Measurements from ENCODE around the gene ZSCAN12.
"Not testable (repeated sequence)": the region's sequence is repeated elsewhere in the genome, so short reads cannot be mapped to it uniquely, and the experiment has no call there.

Gene ZSCAN12

GRCh38 chr6:28399350-28400121, at the start of gene ZSCAN12:
Gene ZSCAN12 (minus strand): TSS chr6:28399747. CDS start chr6:28398405, 1,342 bp downstream.
- H3K4me3 ChIP-seq: no peak within 1 kb of the TSS
- no peaks in the 10 kb centered on the region for H3K36me3 ChIP-seq (replicated peaks)
- no peaks in the 10 kb centered on the region for H3K27me3 ChIP-seq (ENCODE audit: low read depth)
- in situ Hi-C loops (cut with MboI; ENCODE audit: low sequenced_read_pairs): no loop called here
- no peaks in the 10 kb centered on the region for H3K4me1 ChIP-seq
- DNase-seq (ENCODE audit: low spot score in 2 of 2): no peak
- no peaks in the 10 kb centered on the region for H3K9me3 ChIP-seq

- H3K9me3 ChIP-seq: no peaks in the 10 kb centered on the region
- H3K36me3 ChIP-seq (replicated peaks): no peaks in the 10 kb centered on the region; the same call in 1 of the 2 replicates
- H3K27me3 ChIP-seq (ENCODE audit: low read depth): peaks cover 3% of the 10 kb centered on the region; the same call in 1 of the 2 replicates
- no peak for DNase-seq (ENCODE audit: low spot score in 2 of 2)
- in situ Hi-C loops (cut with MboI; ENCODE audit: low sequenced_read_pairs): no loop called here
- no peak overlapping the region for H3K4me3 ChIP-seq
- peaks cover 10% of the 10 kb centered on the region for H3K4me1 ChIP-seq
Observed at GRCh38 chr6:28449056-28449455, 49.5 kb upstream of the ZSCAN12 start.

DNA sequence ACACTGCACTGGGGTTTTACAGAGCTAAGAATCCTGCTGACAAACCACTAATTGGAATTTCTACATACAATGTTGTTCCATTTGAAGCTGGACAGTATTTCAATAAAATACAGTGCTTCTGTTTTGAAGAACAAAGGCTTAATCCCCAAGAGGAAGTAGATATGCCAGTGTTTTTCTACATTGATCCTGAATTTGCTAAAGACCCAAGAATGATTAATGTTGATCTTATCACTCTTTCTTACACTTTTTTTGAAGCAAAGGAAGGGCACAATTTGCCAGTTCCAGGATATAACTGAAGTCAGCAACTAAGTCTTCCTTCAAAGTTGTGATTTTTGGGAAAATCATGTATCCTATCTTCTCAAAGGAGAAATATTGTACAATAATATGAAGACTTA, 48.0 kb upstream of the ZSCAN12 start:
- H3K27me3 ChIP-seq (ENCODE audit: low read depth); H3K36me3 ChIP-seq (replicated peaks); DNase-seq (ENCODE audit: low spot score in 2 of 2); in situ Hi-C loops (cut with MboI; ENCODE audit: low sequenced_read_pairs); H3K9me3 ChIP-seq: not testable (repeated sequence)
- peaks cover 16% of the 10 kb centered on the region for H3K4me1 ChIP-seq
- H3K4me3 ChIP-seq: peak overlapping the region; percentile 33

DNA sequence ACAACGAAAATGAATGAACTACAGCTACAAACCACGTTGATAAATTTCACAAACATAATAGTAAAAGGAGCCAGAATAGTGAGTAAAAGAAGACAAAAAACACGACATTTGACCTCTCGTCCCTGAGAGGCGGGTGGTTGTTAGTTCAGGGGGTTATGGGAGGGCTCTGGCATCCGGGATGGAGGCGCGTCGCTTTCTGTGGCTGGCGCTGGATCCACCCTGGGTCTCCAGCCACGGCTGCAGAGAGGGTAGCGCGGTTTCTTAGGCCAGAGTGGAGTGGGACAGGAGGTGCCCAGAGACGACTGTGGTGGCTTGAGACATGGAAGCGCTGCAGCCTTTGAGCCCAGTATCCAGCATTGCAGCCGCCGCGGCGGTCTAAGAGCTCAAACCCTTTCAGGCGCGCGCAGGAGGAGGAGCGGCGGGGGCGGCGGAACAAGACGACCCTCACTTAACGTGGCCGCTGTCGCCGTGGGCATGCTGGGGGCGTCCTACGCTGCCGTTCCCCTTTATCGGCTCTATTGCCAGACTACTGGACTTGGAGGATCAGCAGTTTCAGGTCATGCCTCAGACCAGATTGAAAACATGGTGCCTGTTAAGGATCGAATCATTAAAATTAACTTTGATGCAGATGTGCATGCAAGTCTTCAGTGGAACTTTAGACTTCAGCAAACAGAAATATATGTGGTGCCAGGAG, 47.4 kb upstream of the ZSCAN12 start:
- H3K4me3 ChIP-seq: peak overlapping the region; percentile 33
- in situ Hi-C loops (cut with MboI; ENCODE audit: low sequenced_read_pairs): no loop called here
- peaks cover 19% of the 10 kb centered on the region for H3K4me1 ChIP-seq
- H3K27me3 ChIP-seq (ENCODE audit: low read depth): no peaks in the 10 kb centered on the region
- no peaks in the 10 kb centered on the region; the same call in 1 of the 2 replicates for H3K36me3 ChIP-seq (replicated peaks)
- no peaks in the 10 kb centered on the region for H3K9me3 ChIP-seq
- DNase-seq (ENCODE audit: low spot score in 2 of 2): peak in 1 of 2 experiments; percentile 50

DNA sequence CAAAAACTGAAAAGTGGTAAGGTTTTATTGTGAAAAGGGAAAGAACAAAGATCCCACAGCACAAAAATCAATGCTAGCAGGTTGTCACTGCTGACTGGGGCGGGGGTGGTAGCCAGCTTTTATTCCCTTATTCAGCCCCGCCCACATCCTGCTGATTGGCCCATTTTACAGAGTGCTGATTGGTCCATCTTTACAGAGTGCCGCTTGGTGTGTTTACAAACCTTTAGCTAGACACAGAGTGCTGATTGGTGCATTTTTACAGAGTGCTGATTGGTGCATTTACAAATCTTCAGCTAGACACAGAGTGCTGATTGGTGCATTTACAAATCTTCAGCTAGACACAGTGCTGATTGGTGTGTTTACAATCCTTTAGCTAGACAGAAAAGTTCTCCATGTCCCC, 45.2 kb upstream of the ZSCAN12 start:
- in situ Hi-C loops (cut with MboI; ENCODE audit: low sequenced_read_pairs); H3K36me3 ChIP-seq (replicated peaks); H3K27me3 ChIP-seq (ENCODE audit: low read depth); H3K4me3 ChIP-seq; H3K9me3 ChIP-seq: not testable (repeated sequence)
- peak in 1 of 2 experiments; percentile 28 for DNase-seq (ENCODE audit: low spot score in 2 of 2)
- peaks cover 19% of the 10 kb centered on the region for H3K4me1 ChIP-seq

DNA sequence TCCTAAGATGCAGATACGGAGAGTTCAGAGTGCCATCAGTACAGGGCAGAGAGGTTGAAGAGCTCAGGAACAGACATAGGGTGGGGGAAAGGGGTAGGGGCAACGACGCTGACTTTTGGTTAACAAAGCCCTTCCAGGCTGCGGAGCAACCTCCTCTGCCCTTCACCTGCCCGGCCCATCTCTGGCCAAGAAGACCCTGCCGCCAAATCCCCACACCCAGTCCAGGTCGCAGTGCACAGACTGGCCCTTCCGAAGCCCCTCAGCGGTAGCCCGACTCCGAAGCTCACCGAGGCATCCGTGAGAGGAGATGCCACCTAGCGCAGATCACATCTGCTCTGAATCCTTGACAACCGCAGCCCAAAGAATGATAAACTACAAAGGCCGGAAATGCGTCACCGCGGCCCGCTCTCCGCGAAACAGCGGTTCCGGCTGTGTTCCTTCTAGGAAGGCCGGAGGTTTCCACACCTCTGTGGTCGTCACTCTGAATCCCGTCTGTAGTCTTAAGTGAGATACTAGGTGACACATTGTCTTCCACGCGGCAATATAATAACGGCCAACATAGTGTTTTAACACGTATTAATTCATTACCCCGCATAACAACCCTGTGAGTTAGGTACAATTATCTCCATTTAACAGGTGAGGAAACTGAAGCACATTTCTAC, 43.7 kb upstream of the ZSCAN12 start, which contains the start of gene ZSCAN23:
TSS of gene ZSCAN23 (minus strand) at position 380 of the 662 bp plus-strand sequence. CDS start 7,225 bp downstream, outside the sequence.
- Histone ChIP-seq H3K36me3 (replicated peaks) (no peaks in the 10 kb centered on the region; the same call in 1 of the 2 replicates), H3K27me3 (ENCODE audit: low read depth) (no peaks in the 10 kb centered on the region), H3K4me3 (peak within 1 kb of the TSS; percentile 67), H3K4me1 (peaks cover 19% of the 10 kb centered on the region), H3K9me3 (no peaks in the 10 kb centered on the region)
- peak; percentile 86 for DNase-seq (ENCODE audit: low spot score in 2 of 2)
- in situ Hi-C loops (cut with MboI; ENCODE audit: low sequenced_read_pairs): no loop called here

DNA sequence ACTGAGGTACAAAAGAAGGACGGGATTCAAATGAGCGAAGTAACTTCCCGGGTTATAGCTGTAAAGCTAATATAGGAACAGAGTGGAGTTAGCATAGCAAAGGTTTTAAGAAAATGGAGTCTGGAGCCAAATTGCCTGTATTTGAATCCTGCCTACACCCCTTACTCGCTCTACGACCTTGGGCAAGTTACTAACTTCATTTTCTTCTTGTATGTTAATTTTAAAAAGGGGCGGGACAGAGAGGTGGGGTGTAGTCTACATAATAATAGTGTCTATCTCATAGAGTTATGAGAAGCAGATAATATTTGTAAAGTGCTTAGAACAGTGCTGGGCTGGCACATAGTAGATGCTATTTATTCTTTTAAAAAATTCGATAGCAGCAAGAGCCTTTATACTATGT, 43.0 kb upstream of the ZSCAN12 start:
- no peaks in the 10 kb centered on the region; the same call in 1 of the 2 replicates for H3K36me3 ChIP-seq (replicated peaks)
- peak overlapping the region; percentile 67 for H3K4me3 ChIP-seq
- peak in 1 of 2 experiments; percentile 18 for DNase-seq (ENCODE audit: low spot score in 2 of 2)
- in situ Hi-C loops (cut with MboI; ENCODE audit: low sequenced_read_pairs): no loop called here
- H3K9me3 ChIP-seq: no peaks in the 10 kb centered on the region
- H3K27me3 ChIP-seq (ENCODE audit: low read depth): no peaks in the 10 kb centered on the region
- peaks cover 18% of the 10 kb centered on the region for H3K4me1 ChIP-seq

DNA sequence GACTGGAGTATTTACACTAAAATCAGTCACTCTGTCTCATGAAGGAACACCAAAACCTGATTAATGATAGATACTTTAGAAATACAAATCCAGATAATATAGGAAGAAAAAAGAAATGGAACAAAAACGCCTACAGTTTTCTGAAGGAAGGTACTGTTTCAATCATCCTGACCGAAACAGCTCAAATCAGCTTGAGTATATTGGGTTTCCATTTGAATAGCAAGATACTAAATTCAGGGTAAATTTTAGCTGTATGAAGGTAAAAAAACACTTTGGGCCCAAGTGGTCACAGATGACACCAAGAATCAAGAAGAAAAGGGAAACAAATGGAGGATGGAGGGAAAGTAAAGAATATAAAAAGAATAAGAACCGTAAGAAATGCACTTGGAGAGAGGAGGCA, 36.9 kb upstream of the ZSCAN12 start:
- no peak for DNase-seq (ENCODE audit: low spot score in 2 of 2)
- no peak overlapping the region for H3K4me3 ChIP-seq

GRCh38 chr6:28433119-28433518, 33.6 kb upstream of the ZSCAN12 start:
- Histone ChIP-seq H3K27me3 (ENCODE audit: low read depth) (no peaks in the 10 kb centered on the region), H3K9me3 (no peaks in the 10 kb centered on the region), H3K4me1 (no peaks in the 10 kb centered on the region), H3K36me3 (replicated peaks) (no peaks in the 10 kb centered on the region), H3K4me3 (no peak overlapping the region)
- in situ Hi-C loops (cut with MboI; ENCODE audit: low sequenced_read_pairs): no loop called here
- DNase-seq (ENCODE audit: low spot score in 2 of 2): no peak

More for the DNA sequence above, 36.9 kb upstream of the ZSCAN12 start:
- in situ Hi-C loops (cut with MboI; ENCODE audit: low sequenced_read_pairs): no loop called here
- Histone ChIP-seq H3K9me3 (no peaks in the 10 kb centered on the region), H3K27me3 (ENCODE audit: low read depth) (no peaks in the 10 kb centered on the region), H3K4me1 (no peaks in the 10 kb centered on the region), H3K36me3 (replicated peaks) (no peaks in the 10 kb centered on the region)

GRCh38 chr6:28429781-28430180, 30.2 kb upstream of the ZSCAN12 start:
- in situ Hi-C loops (cut with MboI; ENCODE audit: low sequenced_read_pairs): no loop called here
- Histone ChIP-seq H3K27me3 (ENCODE audit: low read depth) (no peaks in the 10 kb centered on the region), H3K36me3 (replicated peaks) (no peaks in the 10 kb centered on the region)

DNA sequence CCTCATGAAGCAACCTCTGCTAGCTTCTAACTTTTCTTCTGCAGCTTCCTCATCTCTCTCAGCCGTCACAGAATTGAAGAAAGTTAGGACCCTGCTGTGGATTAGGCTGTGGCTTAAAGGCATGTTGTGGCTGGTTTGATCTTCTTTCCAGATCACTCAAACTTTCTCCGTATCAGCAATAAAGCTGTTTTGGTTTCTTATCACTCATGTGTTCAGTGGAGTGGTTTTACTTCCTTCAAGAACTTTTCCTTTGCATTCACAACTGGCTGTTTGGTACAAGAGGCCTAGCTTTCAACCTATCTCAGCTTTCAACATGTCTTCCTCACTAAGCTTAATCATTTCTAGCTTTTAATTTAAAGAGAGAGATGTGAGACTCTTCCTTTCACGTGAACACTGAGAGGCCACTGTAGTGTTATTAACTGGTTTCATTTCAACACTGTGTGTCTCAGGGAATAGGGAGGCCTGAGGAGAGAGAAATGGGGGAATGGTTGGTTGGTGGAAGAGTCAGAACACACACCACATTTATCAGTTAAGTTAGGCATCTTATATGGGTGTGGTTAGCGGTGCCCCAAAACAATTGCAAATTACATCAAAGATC, 26.5 kb upstream of the ZSCAN12 start:
- H3K4me1 ChIP-seq: no peaks in the 10 kb centered on the region
- H3K27me3 ChIP-seq (ENCODE audit: low read depth): no peaks in the 10 kb centered on the region
- no peaks in the 10 kb centered on the region for H3K36me3 ChIP-seq (replicated peaks)
- no peak overlapping the region for H3K4me3 ChIP-seq
- H3K9me3 ChIP-seq: no peaks in the 10 kb centered on the region
- in situ Hi-C loops (cut with MboI; ENCODE audit: low sequenced_read_pairs): no loop called here
- no peak for DNase-seq (ENCODE audit: low spot score in 2 of 2)

More at GRCh38 chr6:28429781-28430180, 30.2 kb upstream of the ZSCAN12 start:
- no peak overlapping the region for H3K4me3 ChIP-seq
- DNase-seq (ENCODE audit: low spot score in 2 of 2): no peak
- H3K4me1 ChIP-seq: no peaks in the 10 kb centered on the region
- H3K9me3 ChIP-seq: no peaks in the 10 kb centered on the region

- Histone ChIP-seq H3K27me3 (ENCODE audit: low read depth) (no peaks in the 10 kb centered on the region), H3K4me3 (no peak overlapping the region), H3K4me1 (no peaks in the 10 kb centered on the region), H3K9me3 (no peaks in the 10 kb centered on the region), H3K36me3 (replicated peaks) (no peaks in the 10 kb centered on the region)
- in situ Hi-C loops (cut with MboI; ENCODE audit: low sequenced_read_pairs): no loop called here
- DNase-seq (ENCODE audit: low spot score in 2 of 2): no peak
Observed at GRCh38 chr6:28424163-28424562, 24.6 kb upstream of the ZSCAN12 start.

DNA sequence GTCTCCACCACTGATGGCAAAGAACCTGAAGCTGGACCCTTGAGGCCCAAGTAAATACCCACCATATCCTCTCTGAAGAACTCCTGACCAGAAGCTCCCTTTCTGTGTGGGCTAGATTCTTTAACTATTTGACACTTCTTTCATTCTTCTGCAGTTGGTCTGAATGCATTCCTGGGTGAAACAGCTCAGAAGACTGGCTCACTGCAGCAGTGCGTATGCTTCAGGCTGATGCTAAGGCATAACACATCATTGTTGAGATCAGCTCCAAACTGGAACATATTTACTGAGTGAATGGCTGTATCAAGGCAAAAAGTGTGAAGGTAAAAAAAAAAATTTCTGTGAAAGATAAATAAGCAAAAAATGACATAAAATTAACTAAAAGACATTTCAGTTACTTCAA, 24.0 kb upstream of the ZSCAN12 start:
- in situ Hi-C loops (cut with MboI; ENCODE audit: low sequenced_read_pairs): no loop called here
- H3K9me3 ChIP-seq: no peaks in the 10 kb centered on the region
- no peak overlapping the region for H3K4me3 ChIP-seq
- H3K36me3 ChIP-seq (replicated peaks): no peaks in the 10 kb centered on the region
- no peak for DNase-seq (ENCODE audit: low spot score in 2 of 2)
- no peaks in the 10 kb centered on the region for H3K4me1 ChIP-seq
- H3K27me3 ChIP-seq (ENCODE audit: low read depth): no peaks in the 10 kb centered on the region
